NCI-H69 (cell line): ENCODE data around the gene UVRAG.
"Not testable (repeated sequence)": the region's sequence is repeated elsewhere in the genome, so short reads cannot be mapped to it uniquely, and the experiment has no call there.

Source experiments
- DNase-seq: peaks from one replicate; lab custom pipeline; 2025; lab: John Stamatoyannopoulos, UW

UVRAG gene

DNA sequence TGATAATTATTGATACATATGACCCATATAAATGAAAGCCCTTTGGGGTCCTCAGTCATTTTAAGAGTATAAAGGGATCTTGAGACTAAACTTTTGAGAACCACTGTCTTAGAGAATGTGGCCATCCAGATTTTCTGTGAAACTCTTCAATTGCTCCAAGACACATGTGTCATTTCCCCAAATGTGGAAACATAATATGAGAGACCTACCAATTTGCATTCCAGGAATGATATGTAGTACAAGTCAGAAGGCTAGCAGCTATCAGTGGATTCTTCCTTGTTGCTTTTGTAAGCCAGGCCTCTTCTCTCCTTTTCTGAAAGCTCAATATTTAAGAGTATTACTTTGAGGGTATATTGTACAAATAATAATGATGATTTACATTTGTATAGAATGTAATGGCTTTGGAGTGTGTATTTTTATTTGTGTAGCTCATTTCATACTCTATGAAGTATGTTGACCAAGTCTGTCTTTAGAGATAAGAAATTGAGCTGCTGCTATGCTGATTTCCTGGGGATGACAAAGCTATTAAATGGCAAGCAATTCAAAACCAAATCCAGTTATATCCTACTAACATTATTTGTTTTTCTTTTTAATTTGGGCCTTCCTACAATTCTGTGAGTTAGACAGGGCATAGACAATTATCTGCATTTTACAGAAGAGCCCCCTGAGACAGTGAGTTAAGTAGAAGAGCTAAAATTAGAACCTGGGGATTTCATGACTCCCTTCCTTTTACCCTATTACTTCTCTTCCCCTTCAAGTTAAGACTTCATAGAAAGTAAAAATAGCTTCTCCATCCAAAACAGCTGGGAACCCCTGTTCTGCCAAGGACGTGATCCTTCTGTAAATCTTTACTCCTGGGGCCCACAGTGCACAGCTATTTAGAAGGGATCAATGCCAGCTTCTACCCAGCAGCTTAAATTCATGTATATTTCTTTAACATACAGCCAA, 259.4 kb downstream of the UVRAG start:
- DNase-seq, result peak; percentile 11

DNA sequence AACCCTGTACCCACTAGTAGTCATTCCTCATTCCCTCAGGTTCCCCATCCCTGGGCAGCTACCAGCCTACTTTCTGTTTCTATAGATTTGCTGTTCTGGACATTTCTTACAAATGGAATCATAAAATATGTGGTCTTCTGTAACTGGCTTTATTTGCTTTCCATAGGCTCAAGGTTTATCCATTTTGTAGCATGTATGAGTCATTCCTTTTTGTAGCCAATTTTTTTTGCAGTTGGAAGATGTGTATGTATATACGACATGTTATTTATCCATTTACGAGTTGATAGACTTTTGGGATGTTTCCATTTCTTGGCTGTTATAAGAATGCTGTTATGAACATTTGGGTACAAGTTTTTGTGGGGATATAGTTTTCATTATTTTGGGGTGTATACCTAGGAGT, 260.7 kb downstream of the UVRAG start:
- DNase-seq, result no peak

DNA sequence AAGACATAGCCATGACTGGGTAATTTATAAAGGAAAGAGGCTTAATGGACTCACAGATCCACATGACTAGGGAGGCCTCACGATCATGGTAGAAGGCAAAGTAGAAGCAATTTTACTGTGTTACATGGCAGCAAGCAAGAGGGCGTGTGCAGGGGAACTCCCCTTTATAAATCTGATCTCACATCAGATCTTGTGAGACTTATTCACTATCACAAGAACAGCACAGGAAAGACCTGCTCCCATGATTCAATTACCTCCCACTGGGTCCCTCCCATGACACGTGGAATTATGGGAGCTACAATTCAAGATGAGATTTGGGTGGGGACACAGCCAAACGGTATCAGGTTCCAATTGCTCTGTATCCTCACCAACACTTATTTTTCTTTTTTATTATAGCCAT, 261.2 kb downstream of the UVRAG start:
- not testable (repeated sequence) for DNase-seq

DNA sequence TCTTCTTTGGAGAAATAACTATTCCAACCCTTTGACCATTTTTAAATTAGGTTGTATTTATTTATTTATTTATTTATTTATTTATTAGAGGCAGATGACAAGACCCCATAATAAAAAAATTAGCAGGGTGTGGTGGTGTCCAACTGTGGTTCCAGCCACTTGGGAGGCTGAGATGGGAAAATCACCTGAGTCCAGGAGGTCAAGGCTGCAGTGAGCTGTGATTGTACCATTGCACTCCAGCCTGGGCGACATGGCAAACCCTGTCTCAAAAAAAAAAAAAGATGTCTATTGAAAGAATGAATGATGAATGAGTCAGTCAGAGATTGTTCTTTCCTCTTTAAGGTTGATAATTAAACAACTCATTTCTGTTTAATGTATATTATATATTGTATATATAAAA, 261.7 kb downstream of the UVRAG start:
- DNase-seq, result no peak

DNA sequence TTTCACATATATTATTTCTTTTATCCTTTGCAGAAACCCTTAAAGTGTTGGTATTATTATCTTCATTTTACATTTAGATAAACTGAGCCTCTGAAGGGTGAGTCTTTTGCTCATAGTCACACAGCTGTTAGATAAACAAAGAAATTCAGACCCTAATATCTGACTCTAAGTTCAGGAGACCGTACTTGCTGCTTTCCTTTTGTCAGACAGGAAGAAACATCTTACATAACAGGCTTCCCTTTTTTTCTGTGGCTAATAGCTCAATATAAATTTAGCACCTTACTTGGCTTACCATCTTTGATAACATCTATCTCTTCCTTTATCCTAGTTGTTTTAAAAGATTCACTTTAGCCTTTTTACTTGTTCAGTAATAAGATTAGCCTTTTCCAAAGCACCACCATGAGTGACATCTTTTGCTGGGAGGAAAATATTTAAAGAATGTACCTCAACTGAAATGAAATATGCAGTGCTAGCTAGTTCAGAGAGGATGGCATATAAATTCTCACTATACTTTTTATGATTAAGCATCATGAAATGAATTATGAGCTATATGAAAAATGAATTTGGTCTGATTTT, 262.7 kb downstream of the UVRAG start:
- DNase-seq, result no peak

DNA sequence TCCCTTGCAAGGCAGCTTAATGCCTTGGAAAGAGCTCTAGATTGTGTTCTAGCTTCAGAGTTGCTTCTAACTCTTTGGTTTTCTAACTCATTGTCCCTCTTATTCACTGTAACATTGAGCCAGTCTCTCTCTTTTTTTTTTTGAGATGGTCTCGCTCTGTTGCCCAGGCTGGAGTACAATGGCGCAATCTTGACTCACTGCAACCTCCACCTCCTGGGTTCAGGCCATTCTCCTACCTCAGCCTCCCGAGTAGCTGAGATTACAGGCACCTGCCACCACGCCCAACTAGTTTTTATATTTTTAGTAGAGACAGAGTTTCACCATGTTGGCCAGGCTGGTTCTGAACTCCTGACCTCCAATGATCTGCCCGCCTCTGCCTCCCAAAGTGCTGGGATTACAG, 266.1 kb downstream of the UVRAG start:
- not testable (repeated sequence) for DNase-seq

DNA sequence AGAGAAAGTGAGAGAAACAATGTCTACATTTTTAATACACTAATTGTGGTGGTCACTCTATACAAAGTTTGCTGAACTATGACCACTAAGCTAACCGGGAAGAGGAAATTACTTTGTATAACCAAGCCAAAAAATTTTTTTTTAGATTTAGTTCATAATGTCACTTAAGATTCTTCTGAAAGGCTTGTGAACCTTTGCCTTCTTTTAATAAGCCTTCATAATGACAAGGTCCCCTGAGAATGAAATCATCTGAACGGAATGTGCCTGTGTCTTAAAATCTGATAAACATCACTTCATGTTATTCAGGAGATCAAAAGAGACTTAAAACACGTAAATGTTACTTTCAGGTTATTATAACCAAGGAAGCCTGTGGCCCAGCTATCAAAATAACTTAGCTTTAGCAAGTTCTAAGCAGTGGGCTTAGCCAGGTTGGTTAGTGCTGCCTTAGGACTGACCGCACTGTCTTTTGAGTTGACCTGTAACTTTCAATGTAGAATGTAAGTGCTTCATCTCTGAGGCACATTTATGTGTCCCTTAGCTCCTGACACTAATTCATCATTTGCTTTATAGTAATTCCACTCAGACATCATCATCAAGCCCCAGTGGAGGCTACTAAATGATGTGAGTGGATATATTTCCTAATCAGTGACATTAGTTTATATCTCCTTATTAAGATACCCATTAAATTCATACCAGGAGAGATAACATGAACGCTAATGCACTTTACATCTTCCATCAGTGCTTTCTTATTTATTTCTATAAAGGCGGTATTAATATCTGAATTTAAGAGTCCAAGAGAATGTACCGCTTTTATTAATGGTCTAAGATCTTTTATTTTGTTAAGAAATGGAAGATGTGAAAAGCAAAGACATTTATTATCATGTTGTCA, 268.8 kb downstream of the UVRAG start:
- no peak for DNase-seq

DNA sequence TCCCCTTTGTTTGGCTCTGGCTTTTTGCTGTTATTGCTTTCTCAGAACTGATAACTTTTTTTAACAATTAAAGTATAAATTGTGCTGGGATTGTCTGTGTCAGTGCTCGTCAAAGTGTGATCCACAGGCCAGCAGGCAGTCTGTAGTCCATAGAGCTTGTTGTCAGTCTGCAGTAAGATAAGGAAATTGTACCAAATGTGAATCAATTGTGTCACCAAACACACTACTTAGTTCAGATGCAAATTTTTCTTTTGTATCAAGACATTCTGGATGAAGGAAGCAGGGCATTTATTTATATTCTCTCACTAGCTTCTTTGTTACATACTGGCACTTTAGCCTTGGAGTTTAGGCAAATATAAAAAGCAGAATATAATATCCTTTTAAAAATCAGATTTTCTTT, 270.3 kb downstream of the UVRAG start:
- DNase-seq, result no peak

DNA sequence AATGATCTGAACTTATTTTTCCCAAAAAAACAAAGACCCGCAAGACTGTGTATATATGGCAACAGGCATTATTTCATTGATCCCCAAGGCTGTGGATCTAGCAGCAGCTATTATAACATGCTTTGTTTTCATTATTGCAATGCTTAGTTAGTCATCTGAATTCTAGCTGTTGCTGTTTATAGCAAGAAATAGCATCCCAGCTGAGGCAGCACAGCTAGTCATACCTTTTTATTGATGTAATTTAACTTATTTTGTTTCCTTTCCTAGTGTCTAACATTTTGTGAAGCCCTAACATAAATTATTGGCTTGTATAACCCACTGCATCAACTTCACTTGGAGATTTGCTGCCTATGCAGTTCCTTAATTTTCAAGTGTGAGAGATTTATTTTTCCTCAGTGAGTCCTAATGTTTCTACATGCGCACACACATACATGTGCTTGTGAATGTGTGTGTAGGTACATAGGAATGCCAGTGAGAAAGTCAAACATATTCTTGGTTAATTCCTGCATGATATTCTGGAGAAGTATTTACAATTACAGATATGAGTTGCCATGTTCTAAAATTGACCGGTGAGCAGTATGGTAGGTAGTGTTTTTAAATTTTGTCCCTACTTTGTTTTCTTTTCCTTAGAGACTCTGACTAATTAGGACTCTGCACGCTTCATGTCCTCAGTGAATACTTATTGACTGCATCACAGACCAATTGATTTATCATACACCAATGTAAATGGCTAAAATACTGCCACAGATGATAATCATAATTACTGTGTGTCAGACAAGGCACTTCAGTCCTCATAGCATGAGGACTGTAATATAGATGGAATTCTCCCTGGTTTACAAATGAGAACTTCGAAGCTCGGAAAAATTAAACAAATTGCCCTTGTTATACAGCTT, 272.0 kb downstream of the UVRAG start:
- no peak for DNase-seq

DNA sequence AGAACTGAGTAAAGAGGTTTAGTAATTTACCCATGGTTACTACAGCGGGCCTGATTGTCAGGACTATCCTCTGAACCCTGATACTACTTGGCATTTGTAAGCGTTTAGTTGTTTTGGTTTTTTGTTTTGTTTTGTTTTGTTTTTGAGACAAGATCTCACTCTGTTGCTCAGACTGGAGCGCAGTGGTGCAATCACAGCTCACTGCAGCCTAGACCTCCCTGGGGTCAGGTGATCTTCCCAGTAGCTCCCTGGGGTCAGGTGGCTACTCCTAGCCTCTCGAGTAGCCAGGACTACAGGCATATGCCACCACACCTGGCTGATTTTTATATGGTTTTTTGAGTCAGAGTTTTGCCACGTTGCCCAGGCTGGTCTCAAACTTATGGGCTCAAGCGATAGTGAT, 272.7 kb downstream of the UVRAG start:
- DNase-seq, result no peak

DNA sequence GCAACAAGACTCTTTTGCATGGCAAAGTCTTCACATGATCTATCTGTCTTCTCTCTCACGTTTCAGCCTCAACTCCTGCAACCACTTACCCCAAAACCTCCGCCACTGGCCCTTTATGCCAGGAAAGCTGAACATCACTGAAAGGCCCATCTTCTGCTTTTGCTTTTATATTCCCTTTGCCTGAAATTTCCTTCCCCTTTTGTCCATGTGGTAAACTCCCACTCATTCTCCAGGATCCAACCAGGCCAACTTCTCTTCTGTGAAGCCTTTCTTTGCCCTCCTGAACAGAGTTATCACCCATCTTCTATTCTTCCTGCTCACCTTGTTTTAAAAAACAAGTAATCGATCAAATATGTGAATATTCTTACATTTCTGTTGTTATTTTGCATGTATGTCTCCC, 273.5 kb downstream of the UVRAG start:
- DNase-seq, result no peak

DNA sequence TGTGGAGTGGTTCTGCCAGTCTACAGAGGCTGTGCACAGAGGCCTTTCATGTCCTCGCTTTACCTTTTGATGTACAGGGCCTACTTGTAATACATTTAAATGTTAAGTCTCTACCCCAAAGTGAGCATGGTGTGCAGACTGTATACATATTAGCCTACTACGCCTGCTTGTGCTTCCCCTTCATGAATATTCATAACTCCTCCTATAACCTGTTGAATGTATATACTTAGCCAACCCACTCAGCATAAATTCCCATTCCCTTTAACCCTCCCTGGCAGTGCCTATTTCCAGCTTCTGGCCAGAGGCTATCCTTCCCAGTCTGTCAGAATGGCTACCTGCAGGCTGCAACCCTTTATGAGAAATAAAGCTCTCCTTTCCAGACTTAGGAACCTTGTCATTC, 275.2 kb downstream of the UVRAG start:
- DNase-seq, result no peak

DNA sequence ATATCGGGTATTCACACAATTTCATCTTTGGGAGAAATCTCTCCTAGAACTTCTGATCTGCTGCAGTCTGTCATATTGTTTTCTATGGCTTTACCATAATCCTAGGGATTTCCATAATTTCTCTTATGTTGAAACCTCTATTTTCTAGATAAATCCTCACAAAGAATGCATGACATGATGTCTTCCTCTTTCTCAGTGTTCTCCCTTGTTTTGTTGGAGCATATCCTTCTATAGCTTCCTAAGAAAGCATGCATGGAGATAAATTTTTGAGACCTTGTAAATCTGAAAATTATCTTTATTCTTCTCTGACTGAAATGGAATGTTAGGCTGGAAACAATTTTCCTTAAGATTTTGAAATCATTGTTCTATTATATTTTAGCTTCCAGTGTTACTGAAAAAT, 275.8 kb downstream of the UVRAG start:
- DNase-seq, result no peak

DNA sequence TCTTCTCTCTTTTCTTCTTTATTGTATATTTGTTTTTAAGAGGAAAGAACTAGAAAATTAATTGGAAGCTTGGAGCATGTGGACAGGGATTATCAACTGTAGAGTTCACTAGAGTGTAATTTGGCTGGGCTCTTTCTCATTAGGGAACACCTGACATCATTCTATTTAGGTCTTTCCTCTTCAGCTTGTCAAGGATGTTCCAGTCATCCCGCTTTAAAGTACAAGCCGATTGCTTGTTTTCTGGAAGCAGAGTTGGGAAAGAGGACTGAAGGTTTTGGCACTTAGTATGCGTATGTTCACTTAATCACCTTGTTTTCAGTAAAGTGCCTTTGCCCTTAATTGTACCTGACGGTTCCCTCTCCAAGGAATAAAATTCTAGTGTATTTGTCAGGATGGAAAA, 279.7 kb downstream of the UVRAG start:
- DNase-seq, result no peak

DNA sequence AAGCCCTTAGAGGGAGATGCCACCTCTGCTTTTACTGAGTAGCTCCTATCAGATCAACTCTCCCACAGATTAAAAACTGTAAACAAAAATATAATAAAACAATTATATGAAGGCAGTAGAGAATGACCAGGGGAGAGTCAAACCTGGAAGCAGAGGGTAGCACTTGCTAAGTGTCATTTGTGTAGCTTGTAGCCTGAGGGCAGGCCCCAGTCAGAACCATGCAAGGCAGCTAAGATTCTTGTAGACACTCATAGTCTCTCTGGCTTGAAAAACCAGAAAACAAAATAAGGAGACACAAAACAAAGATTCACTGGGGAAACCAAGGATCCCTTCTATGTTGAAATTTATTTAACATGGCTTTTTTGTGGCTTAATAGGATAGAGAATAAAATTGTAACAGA, 280.9 kb downstream of the UVRAG start:
- DNase-seq, result no peak

DNA sequence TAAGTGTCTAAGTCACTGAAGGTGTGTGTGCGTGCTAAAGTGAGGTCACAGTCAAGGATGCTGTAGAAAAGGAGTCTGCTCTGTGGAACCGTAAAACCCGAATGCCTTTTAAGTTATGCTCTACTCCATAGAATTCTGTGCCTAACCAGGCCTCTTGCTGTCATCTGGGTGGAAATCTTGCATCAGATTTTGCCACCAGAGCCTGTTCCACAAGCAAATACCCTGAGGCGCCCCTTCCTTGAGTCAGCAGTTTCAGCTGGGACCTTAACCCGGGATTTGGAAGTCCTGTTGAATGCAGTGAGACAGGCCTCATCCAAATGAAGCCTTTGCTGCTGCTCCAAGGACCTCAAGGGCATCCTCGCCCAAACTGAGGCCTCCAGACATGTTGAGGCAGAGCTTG, 281.5 kb downstream of the UVRAG start:
- DNase-seq, result no peak

DNA sequence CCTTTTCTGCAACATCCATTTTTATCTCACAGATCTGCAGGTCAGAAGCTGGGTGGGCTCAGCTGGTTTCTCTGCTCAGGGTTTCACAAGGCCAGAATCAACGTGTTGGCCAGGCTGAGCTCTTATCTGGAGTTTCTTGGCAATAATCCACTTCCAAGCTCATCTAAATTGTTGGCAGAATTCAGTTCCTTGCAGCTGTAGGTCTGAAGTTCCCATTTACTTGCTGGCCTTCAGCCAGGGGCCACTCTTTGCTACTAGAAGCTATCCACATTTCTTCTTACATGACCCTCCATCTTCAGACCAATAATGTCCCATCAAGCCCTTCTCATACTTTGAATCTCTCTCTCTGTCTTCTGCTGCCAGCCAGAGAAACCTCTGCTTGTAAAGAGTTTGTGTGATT, 287.8 kb downstream of the UVRAG start:
- peak; percentile 10 for DNase-seq

DNA sequence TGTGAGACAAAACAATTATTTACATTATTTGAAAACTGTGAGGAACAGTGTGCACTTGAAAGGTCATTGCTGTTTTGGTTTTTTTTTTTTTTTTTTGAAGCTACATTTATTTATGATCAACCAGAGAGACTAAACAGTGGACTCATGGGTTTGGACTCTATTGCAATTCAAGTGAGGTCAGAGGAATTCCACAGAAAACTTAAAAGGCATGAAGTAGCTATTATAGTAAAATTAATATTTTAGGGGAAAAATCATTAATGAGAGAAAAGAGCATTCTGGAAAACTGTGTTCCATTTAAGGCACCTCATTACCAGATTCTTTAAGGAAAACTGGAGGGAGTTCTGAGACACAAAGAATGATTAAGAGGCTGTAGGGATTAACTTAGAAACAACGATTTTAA, 288.4 kb downstream of the UVRAG start:
- DNase-seq, result no peak

DNA sequence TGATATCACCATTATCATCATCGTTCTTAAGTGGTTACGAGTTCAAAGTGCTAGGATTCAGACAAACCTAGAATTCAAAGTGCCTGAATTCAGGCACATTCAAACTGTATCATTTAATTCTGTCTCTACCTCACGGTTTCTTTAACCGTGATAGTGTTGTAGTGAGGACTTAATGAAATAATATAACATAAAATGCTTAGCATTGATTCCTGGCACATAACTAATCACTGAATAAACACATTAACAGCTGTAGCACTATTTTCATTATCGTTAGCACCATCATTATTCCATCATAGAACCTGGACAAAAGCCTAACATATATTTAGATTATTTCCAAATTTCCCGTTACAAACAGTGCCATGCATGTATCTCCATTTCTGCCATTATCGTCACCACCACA, 289.3 kb downstream of the UVRAG start:
- DNase-seq, result no peak

DNA sequence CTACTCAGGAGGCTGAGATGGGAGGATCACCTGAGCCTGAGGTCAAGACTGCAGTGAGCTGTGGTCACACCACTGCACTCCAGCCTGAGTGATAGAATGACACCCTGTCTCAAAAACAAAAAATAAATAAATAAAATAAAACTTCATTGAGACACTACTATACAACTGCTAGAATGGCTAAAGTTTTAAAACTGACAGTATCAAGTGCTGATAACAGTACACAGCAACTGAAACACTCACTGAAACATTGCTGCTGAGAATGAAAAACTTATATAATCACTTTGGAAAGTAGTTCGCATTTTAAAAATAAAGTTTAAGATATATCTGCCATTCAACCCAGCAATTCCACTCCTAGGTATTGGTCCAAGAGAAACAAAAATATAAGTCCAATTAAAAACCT, 290.6 kb downstream of the UVRAG start:
- no peak for DNase-seq

DNA sequence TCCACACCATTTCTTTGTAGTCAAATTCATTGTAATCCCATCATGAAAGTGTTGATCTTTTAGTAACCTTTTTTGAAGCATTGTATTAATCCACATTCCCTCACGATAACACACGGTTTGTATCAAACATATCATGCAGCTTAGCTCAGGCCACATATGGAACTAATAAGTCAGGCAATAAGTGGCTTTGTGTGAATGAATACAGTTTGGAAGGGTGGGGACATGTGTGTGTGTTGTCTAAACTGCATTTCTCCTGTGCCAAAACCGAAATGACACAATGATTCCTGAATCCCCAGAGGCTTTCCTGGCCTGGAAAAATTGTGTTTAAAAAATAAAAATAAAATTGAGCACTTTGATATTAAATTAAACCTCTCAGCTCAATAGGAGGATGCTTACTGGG, 293.0 kb downstream of the UVRAG start:
- DNase-seq, result no peak

DNA sequence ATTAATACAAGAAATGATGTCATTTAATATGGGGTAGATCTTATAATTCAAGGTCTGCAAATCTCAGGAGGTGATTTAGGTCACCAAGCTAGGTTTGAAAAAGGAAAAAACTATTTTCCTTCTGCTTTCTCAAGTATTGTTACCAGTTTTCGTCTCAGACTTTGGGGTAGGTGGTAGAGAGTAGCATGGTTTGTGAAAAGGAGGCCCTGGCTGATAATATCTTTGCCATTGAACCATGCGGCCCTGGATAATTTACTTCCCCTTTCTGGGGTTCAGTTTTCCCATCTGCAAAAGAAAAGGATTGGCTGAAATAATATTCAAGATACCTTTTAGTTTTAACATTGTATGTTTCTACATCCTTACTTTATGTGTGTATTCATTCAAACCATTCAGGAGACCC, 299.2 kb downstream of the UVRAG start:
- DNase-seq, result no peak
